Caco-2 (cell line): ENCODE measurements around the gene AGBL5. TPM values are rescaled to one million over a fixed set of nuclear protein-coding genes. Genes with fewer than 3 reads are reported as not detected.

ENCODE experiments used
- BruUV-seq: library from RNA; stranded (reverse); fragments of 400-500 nt; replicated peaks from 2 replicates; lab custom pipeline; 2021; lab: Mats Ljungman, UMichigan
- CTCF ChIA-PET: fragments of 300-600 bp; sonication (Branson Sonifier 250); formaldehyde crosslinking; loops from one replicate; lab custom pipeline; 2022; ENCODE audit warnings: antibody characterized with exemption; lab: Charles Lee
- POLR2A ChIA-PET: fragments of 300-600 bp; sonication (Branson Sonifier 250); formaldehyde crosslinking; loops from one replicate; lab custom pipeline; 2022; ENCODE audit warnings: antibody characterized with exemption; lab: Charles Lee
- DNase-seq, 2 experiments: peaks; one replicate each; pipeline versions ENCODE4 v3.0.0 to v3.0.0-alpha.2; 2020 to 2022
- H3K27me3 ChIP-seq: replicated peaks from 2 replicates; pipeline ENCODE4 v1.6.0; 2011; ENCODE audit warnings: low read length; ENCODE audit not compliant: control insufficient read depth, insufficient read depth
- H3K36me3 ChIP-seq: 2 replicates; pipeline ENCODE4 v1.5.1; 2011; ENCODE audit warnings: low read length; ENCODE audit not compliant: control insufficient read depth, insufficient read depth
- H3K4me1 ChIP-seq: fragments of 250-450 bp; sonication (Bioruptor Pico); 2 replicates; pipeline ENCODE4 v1.5.1; 2020; ENCODE audit warnings: mild to moderate bottlenecking
- H3K4me3 ChIP-seq: 2 replicates; pipeline ENCODE4 v1.5.1; 2011; ENCODE audit warnings: low read depth, mild to moderate bottlenecking, control low read depth, low read length
- H3K9me3 ChIP-seq: fragments of 250-450 bp; sonication (Bioruptor Pico); 2 replicates; pipeline ENCODE4 v1.5.1; 2020; ENCODE audit warnings: mild to moderate bottlenecking, moderate library complexity
- H3K27ac Mint-ChIP-seq: one replicate; pipeline ENCODE4 v1.8.0; 2022; ENCODE audit warnings: mixed read lengths; ENCODE audit not compliant: unreplicated experiment
- H3K27me3 Mint-ChIP-seq: one replicate; pipeline ENCODE4 v1.8.0; 2022; ENCODE audit warnings: mixed read lengths; ENCODE audit not compliant: insufficient read depth, unreplicated experiment
- H3K36me3 Mint-ChIP-seq: one replicate; pipeline ENCODE4 v1.8.0; 2022; ENCODE audit warnings: mild to moderate bottlenecking, mixed read lengths; ENCODE audit not compliant: insufficient read depth, unreplicated experiment
- H3K4me1 Mint-ChIP-seq: one replicate; pipeline ENCODE4 v1.8.0; 2022; ENCODE audit warnings: low read depth, mixed read lengths; ENCODE audit not compliant: unreplicated experiment
- H3K4me3 Mint-ChIP-seq: one replicate; pipeline ENCODE4 v1.8.0; 2022; ENCODE audit warnings: mild to moderate bottlenecking, moderate library complexity, mixed read lengths; ENCODE audit not compliant: unreplicated experiment
- H3K9me3 Mint-ChIP-seq: one replicate; pipeline ENCODE4 v1.8.0; 2022; ENCODE audit warnings: mixed read lengths; ENCODE audit not compliant: unreplicated experiment
- CTCF ChIP-seq, 2 experiments: fragments of 200-600 bp in 1 of 2; IDR thresholded peaks; 1 replicate in 1 of 2; 2 replicates in 1 of 2; pipeline versions ENCODE4 v1.5.1 to v1.8.0; 2011 to 2022; ENCODE audit warnings: antibody characterized with exemption in 1 of 2, control low read depth in 1 of 2, inconsistent platforms in 1 of 2, low read depth in 1 of 2, low read length in 1 of 2, mild to moderate bottlenecking in 1 of 2, moderate library complexity in 1 of 2; ENCODE audit not compliant: insufficient read depth in 1 of 2, severe bottlenecking in 1 of 2, unreplicated experiment in 1 of 2
- intact Hi-C: fragments of 100-400 bp; cut with micrococcal nuclease; formaldehyde crosslinking; loops from one replicate; pipeline ENCODE4 v1.10.0; 2022; ENCODE audit not compliant: unreplicated experiment
- total RNA-seq: library from RNA; stranded (reverse); gene quantifications from 2 replicates; pipeline ENCODE4 v1.2.3, GENCODE V29; 2022

The AGBL5 gene
- total RNA-seq, 1 experiment from 2014 or later = 34.1 TPM

GRCh38 chr2:27009716-27010115, 41.8 kb upstream of the AGBL5 start:
- Histone ChIP-seq H3K9me3 (no peaks in the 10 kb centered on the region), H3K4me3 (no peak overlapping the region), H3K27me3 (no peaks in the 10 kb centered on the region), H3K36me3 (no peaks in the 10 kb centered on the region), H3K4me1 (peaks cover 20% of the 10 kb centered on the region)
- Mint-ChIP-seq H3K9me3 (no peaks in the 10 kb centered on the region), H3K27ac (no peak overlapping the region), H3K4me3 (no peak overlapping the region), H3K36me3 (peaks cover 5% of the 10 kb centered on the region), H3K4me1 (peaks cover 21% of the 10 kb centered on the region), H3K27me3 (no peaks in the 10 kb centered on the region)
- ChIA-PET CTCF (no interaction called here), POLR2A (no interaction called here)
- no peak for DNase-seq
- TF ChIP-seq CTCF (IDR thresholded peaks at IDR 0.05; ENCODE audit: insufficient read depth in 1 of 2, low read depth in 1 of 2, low read length in 1 of 2, severe bottlenecking in 1 of 2, unreplicated experiment in 1 of 2) = no peak
- intact Hi-C loops = loop anchor here (2.0 kb wide), 1 partner anchor 39 kb away; the partner anchor contains the start of gene MAPRE3
- BruUV-seq = no TSS peak

- Mint-ChIP-seq H3K36me3 (peaks cover 5% of the 10 kb centered on the region), H3K4me1 (peaks cover 21% of the 10 kb centered on the region), H3K27ac (no peak overlapping the region), H3K27me3 (no peaks in the 10 kb centered on the region), H3K4me3 (no peak overlapping the region), H3K9me3 (no peaks in the 10 kb centered on the region)
- no peaks in the 10 kb centered on the region for H3K36me3 ChIP-seq
- ChIA-PET POLR2A (no interaction called here), CTCF (interaction anchor here (1.0 to 1.2 kb wide), 2 partner anchors 28 to 48 kb away, joined by 3 to 8 read pairs; no protein-coding TSS in a partner anchor)
- peaks cover 20% of the 10 kb centered on the region for H3K4me1 ChIP-seq
- H3K4me3 ChIP-seq = no peak overlapping the region
- H3K27me3 ChIP-seq = no peaks in the 10 kb centered on the region
- intact Hi-C loops = loop anchor here (2.0 kb wide), 1 partner anchor 39 kb away; the partner anchor contains the start of gene MAPRE3
- DNase-seq = no peak
- no peak for TF ChIP-seq CTCF (IDR thresholded peaks at IDR 0.05; ENCODE audit: insufficient read depth in 1 of 2, low read depth in 1 of 2, low read length in 1 of 2, severe bottlenecking in 1 of 2, unreplicated experiment in 1 of 2)
- no TSS peak for BruUV-seq
- H3K9me3 ChIP-seq = no peaks in the 10 kb centered on the region
These were observed 41.3 kb upstream of the AGBL5 start for GRCh38 chr2:27010139-27010538.

- H3K4me1 Mint-ChIP-seq = peaks cover 9% of the 10 kb centered on the region
- intact Hi-C loops = no loop called here
- POLR2A ChIA-PET = no interaction called here
- peaks cover 5% of the 10 kb centered on the region for H3K36me3 Mint-ChIP-seq
- no peak overlapping the region for H3K27ac Mint-ChIP-seq
- H3K4me1 ChIP-seq = peaks cover 14% of the 10 kb centered on the region
- no peak for DNase-seq
- H3K36me3 ChIP-seq = no peaks in the 10 kb centered on the region
- no peaks in the 10 kb centered on the region for H3K27me3 Mint-ChIP-seq
- no peak overlapping the region for H3K4me3 Mint-ChIP-seq
- H3K9me3 ChIP-seq = no peaks in the 10 kb centered on the region
- CTCF ChIA-PET = no interaction called here
- no TSS peak for BruUV-seq
- H3K27me3 ChIP-seq = no peaks in the 10 kb centered on the region
- no peak for TF ChIP-seq CTCF (IDR thresholded peaks at IDR 0.05; ENCODE audit: insufficient read depth in 1 of 2, low read depth in 1 of 2, low read length in 1 of 2, severe bottlenecking in 1 of 2, unreplicated experiment in 1 of 2)
- no peaks in the 10 kb centered on the region for H3K9me3 Mint-ChIP-seq
- no peak overlapping the region for H3K4me3 ChIP-seq
These were observed 37.7 kb upstream of the AGBL5 start for GRCh38 chr2:27013738-27014137.
